ENCODE data around the gene PACRG. TPM values are rescaled to one million over a fixed set of nuclear protein-coding genes. Genes with fewer than 3 reads are reported as not detected.

Gene PACRG
- total and polyA plus RNA-seq, 2 of the 13 experiments (the other 11 are each of a cell fraction or from before 2014, with no cell fraction given), result 0.13 TPM; not detected in 1

GRCh38 chr6:163200289-163200688, 472.5 kb downstream of the PACRG start:
- BruUV-seq (replicated peaks), result no TSS peak
- POLR2A ChIA-PET, result no interaction called here
- TF ChIP-seq ARID5B (CRISPR knock-in tag; IDR thresholded peaks at IDR 0.05), result no peak
- no peak for TF ChIP-seq ZFX (CRISPR knock-in tag; IDR thresholded peaks at IDR 0.05; ENCODE audit: low read depth)
- TF ChIP-seq MAF1 (CRISPR knock-in tag; IDR thresholded peaks at IDR 0.05; ENCODE audit: borderline replicate concordance), result no peak
- TF ChIP-seq JUN (CRISPR knock-in tag; IDR thresholded peaks at IDR 0.05), result no peak
- CTCF ChIA-PET (ENCODE audit: low intra/inter-chr PET ratio, low total read pairs), result no interaction called here
- WGBS (ENCODE audit: low lambda C conversion rate), result 56% methylated on average over 11 of the region's 11 CpGs
- H3K27ac ChIP-seq (ENCODE audit: extremely low read length, insufficient read depth, low read length), result no peak overlapping the region
- no peaks in the 10 kb centered on the region for H3K36me3 ChIP-seq (replicated peaks in 1 of 2; ENCODE audit: control insufficient read depth in 1 of 2, insufficient read depth in 2 of 2, low read length in 2 of 2)
- intact Hi-C loops (cut with micrococcal nuclease; ENCODE audit: unreplicated experiment) (no loop called here), in situ Hi-C loops (cut with HindIII; ENCODE audit: extremely low pct_ligation_motif_present, low pct_unique_long_range_greater_than_20kb) (no loop called here)
- no peak overlapping the region for H3K4me3 ChIP-seq (replicated peaks in 1 of 3; ENCODE audit: insufficient read depth in 1 of 3, low read depth in 2 of 3, low read length in 3 of 3)
- no peak for DNase-seq (ENCODE audit: low spot score)
- H3K4me2 ChIP-seq (ENCODE audit: low read depth, low read length), result no peak overlapping the region
- H3K79me2 ChIP-seq (ENCODE audit: insufficient read depth, low read length), result no peaks in the 10 kb centered on the region
- no peaks in the 10 kb centered on the region for H4K20me1 ChIP-seq (ENCODE audit: insufficient read depth, low read length)
- H3K9me3 ChIP-seq (ENCODE audit: low read length), result no peaks in the 10 kb centered on the region
- no peak for FAIRE-seq
- ATAC-seq, result no peak
- no peaks in the 10 kb centered on the region for H3K4me1 ChIP-seq (ENCODE audit: insufficient read depth, low read length)
- no peak overlapping the region for H3K9ac ChIP-seq (ENCODE audit: insufficient read depth, low read depth, low read length)
- peaks cover 3 to 34% of the 10 kb centered on the region in 2 experiments; a peak in 4 of 5 replicates for H3K27me3 ChIP-seq (ENCODE audit: control insufficient read depth in 1 of 2, insufficient read depth in 2 of 2, low read length in 2 of 2)
- H2AFZ ChIP-seq (ENCODE audit: low read length), result no peak overlapping the region

GRCh38 chr6:163200694-163201093, 472.9 kb downstream of the PACRG start:
- H4K20me1 ChIP-seq (ENCODE audit: insufficient read depth, low read length), result no peaks in the 10 kb centered on the region
- ChIA-PET CTCF (ENCODE audit: low intra/inter-chr PET ratio, low total read pairs) (no interaction called here), POLR2A (no interaction called here)
- no peak overlapping the region for H3K4me2 ChIP-seq (ENCODE audit: low read depth, low read length)
- no peak for ATAC-seq
- no peaks in the 10 kb centered on the region for H3K4me1 ChIP-seq (ENCODE audit: insufficient read depth, low read length)
- H3K36me3 ChIP-seq (replicated peaks in 1 of 2; ENCODE audit: control insufficient read depth in 1 of 2, insufficient read depth in 2 of 2, low read length in 2 of 2), result no peaks in the 10 kb centered on the region
- in situ Hi-C loops (cut with HindIII; ENCODE audit: extremely low pct_ligation_motif_present, low pct_unique_long_range_greater_than_20kb) (no loop called here), intact Hi-C loops (cut with micrococcal nuclease; ENCODE audit: unreplicated experiment) (no loop called here)
- DNase-seq (ENCODE audit: low spot score), result no peak
- no peak for FAIRE-seq
- H3K27me3 ChIP-seq (ENCODE audit: control insufficient read depth in 1 of 2, insufficient read depth in 2 of 2, low read length in 2 of 2), result peaks cover 3 to 34% of the 10 kb centered on the region in 2 experiments; a peak in 4 of 5 replicates
- no peak overlapping the region for H3K27ac ChIP-seq (ENCODE audit: extremely low read length, insufficient read depth, low read length)
- H2AFZ ChIP-seq (ENCODE audit: low read length), result no peak overlapping the region
- no peak overlapping the region for H3K4me3 ChIP-seq (replicated peaks in 1 of 3; ENCODE audit: insufficient read depth in 1 of 3, low read depth in 2 of 3, low read length in 3 of 3)
- no peak for TF ChIP-seq ZBTB3 (CRISPR knock-in tag; IDR thresholded peaks at IDR 0.05; ENCODE audit: borderline replicate concordance, low read depth)
- H3K79me2 ChIP-seq (ENCODE audit: insufficient read depth, low read length), result no peaks in the 10 kb centered on the region
- 39% methylated on average over 8 of the region's 8 CpGs for WGBS (ENCODE audit: low lambda C conversion rate)
- no peak overlapping the region for H3K9ac ChIP-seq (ENCODE audit: insufficient read depth, low read depth, low read length)
- no peaks in the 10 kb centered on the region for H3K9me3 ChIP-seq (ENCODE audit: low read length)
- no TSS peak for BruUV-seq (replicated peaks)
